ENCODE results near the gene SPATS2L. TPM values are rescaled to one million over a fixed set of nuclear protein-coding genes. Genes with fewer than 3 reads are reported as not detected.

The SPATS2L gene
- total RNA-seq, 1 experiment from 2014 or later, result 47.3 TPM

DNA sequence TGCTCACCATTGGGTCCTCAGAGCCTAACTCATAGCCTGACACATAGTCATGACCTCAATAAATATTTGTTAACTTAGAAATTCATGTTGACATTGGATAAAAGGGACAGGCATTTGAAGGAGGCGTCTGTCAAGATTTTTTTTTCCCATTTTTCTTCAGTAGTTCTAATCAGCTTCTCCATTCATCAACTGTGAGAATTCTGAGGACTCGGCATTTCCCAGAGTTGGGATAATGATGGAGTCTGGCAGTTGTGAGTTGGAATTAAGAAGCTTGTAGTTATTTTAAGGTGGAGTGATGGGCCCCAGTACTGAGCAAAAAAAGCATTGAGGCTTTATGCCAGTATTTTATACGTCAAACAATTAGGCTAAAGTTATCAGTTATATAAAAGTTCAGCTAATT is 4.6 kb downstream of the SPATS2L start:
- peaks cover 80% of the 10 kb centered on the region for H3K79me2 ChIP-seq (ENCODE audit: insufficient read depth, low read length)
- Mint-ChIP-seq H3K9me3 (no peaks in the 10 kb centered on the region; a peak in 2 of 5 replicates), H3K4me3 (no peak overlapping the region), H3K4me1 (peaks cover 61 to 73% of the 10 kb centered on the region in 2 experiments), H3K36me3 (ENCODE audit: insufficient read depth in 1 of 3, low read depth in 3 of 3) (peaks cover 0 to 2% (median 0%) of the 10 kb centered on the region in 3 experiments; a peak in 2 of 7 replicates), H3K27ac (no peak overlapping the region; a peak in 1 of 7 replicates), H3K27me3 (ENCODE audit: low read depth) (no peaks in the 10 kb centered on the region)
- no peaks in the 10 kb centered on the region for H4K20me1 ChIP-seq (ENCODE audit: control insufficient read depth, insufficient read depth, insufficient read length)
- no peaks in the 10 kb centered on the region for H3K9me3 ChIP-seq (ENCODE audit: control insufficient read depth, low read depth, low read length)
- no peak overlapping the region for H3K27ac ChIP-seq (ENCODE audit: insufficient read length, low read depth, low read length)
- no peak overlapping the region for H2BK12ac ChIP-seq (ENCODE audit: insufficient read length, low read depth, low read length)
- peak overlapping the region; percentile 2 for H3K4me2 ChIP-seq (ENCODE audit: insufficient read depth, insufficient read length, low read length)
- H3K14ac ChIP-seq (ENCODE audit: insufficient read depth, low read length), result no peak overlapping the region
- H3K4me1 ChIP-seq (ENCODE audit: insufficient read depth, low read length), result peaks cover 47% of the 10 kb centered on the region; the same call in 1 of the 2 replicates
- H3K4ac ChIP-seq (ENCODE audit: low read depth, low read length), result no peak overlapping the region
- H3K23me2 ChIP-seq (ENCODE audit: insufficient read length, low read depth, low read length, poor library complexity, severe bottlenecking), result peaks cover 8% of the 10 kb centered on the region
- H4K8ac ChIP-seq (replicated peaks; ENCODE audit: insufficient read length, low read depth, low read length), result no peak overlapping the region
- H4K5ac ChIP-seq (ENCODE audit: insufficient read length, low read depth, low read length), result no peak overlapping the region
- TF ChIP-seq, protein P1, sequence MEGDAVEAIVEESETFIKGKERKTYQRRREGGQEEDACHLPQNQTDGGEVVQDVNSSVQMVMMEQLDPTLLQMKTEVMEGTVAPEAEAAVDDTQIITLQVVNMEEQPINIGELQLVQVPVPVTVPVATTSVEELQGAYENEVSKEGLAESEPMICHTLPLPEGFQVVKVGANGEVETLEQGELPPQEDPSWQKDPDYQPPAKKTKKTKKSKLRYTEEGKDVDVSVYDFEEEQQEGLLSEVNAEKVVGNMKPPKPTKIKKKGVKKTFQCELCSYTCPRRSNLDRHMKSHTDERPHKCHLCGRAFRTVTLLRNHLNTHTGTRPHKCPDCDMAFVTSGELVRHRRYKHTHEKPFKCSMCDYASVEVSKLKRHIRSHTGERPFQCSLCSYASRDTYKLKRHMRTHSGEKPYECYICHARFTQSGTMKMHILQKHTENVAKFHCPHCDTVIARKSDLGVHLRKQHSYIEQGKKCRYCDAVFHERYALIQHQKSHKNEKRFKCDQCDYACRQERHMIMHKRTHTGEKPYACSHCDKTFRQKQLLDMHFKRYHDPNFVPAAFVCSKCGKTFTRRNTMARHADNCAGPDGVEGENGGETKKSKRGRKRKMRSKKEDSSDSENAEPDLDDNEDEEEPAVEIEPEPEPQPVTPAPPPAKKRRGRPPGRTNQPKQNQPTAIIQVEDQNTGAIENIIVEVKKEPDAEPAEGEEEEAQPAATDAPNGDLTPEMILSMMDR (conservative IDR thresholded peaks at IDR 0.05), result no peak
- H3K27me3 ChIP-seq (ENCODE audit: insufficient read depth, low read length), result no peaks in the 10 kb centered on the region
- H2BK5ac ChIP-seq (ENCODE audit: insufficient read length, low read length), result no peak overlapping the region
- H3K9ac ChIP-seq (ENCODE audit: extremely low read depth, insufficient read length, low read length), result no peak overlapping the region
- no peak overlapping the region for H2BK20ac ChIP-seq (ENCODE audit: low read depth, low read length, poor library complexity, severe bottlenecking)
- DNase-seq, result no peak
- no peak overlapping the region for H3K56ac ChIP-seq (ENCODE audit: insufficient read length, low read depth, low read length)
- WGBS (ENCODE audit: extremely low coverage, insufficient read length, low lambda C conversion rate), result no CpG with 5 or more reads among the region's 3 CpGs
- H2AFZ ChIP-seq (ENCODE audit: low read length), result no peak overlapping the region
- H2BK120ac ChIP-seq (ENCODE audit: low read depth, low read length, poor library complexity, severe bottlenecking), result no peak overlapping the region
- no peak overlapping the region for H2AK5ac ChIP-seq (ENCODE audit: insufficient read length, low read length)
- H4K91ac ChIP-seq (ENCODE audit: insufficient read length, low read depth, low read length), result no peak overlapping the region
- H3T11ph ChIP-seq (ENCODE audit: low read length), result no peak overlapping the region
- no peaks in the 10 kb centered on the region for H3K79me1 ChIP-seq (ENCODE audit: insufficient read depth, low read depth, low read length, poor library complexity, severe bottlenecking)
- no peak overlapping the region for H2BK15ac ChIP-seq (ENCODE audit: low read depth, low read length)
- H3K23ac ChIP-seq (ENCODE audit: insufficient read length, low read depth, low read length), result no peak overlapping the region
- no peak overlapping the region for H3K18ac ChIP-seq (ENCODE audit: insufficient read length, low read depth, low read length)
